Heart left ventricle (tissue), 16 donors: ENCODE measurements around the gene CCDC85C. TPM values are rescaled to one million over a fixed set of nuclear protein-coding genes. Genes with fewer than 3 reads are reported as not detected.

Experiments used
- ATAC-seq, 4 donors: fragments of 200-7000 bp; cut with Tn5 transposase; one replicate each; pipeline ENCODE4 v1.9.1; 2020 to 2022; ENCODE audit warnings: moderate library complexity in 4 of 4, mild to moderate bottlenecking in 3 of 4, moderate number of reproducible peaks in 1 of 4
- DNase-seq, 5 donors: peaks; one replicate each; pipeline ENCODE4 v3.0.0-alpha.2; 2020
- H3K27ac ChIP-seq, 12 donors: fragments of 200-600 bp; sonication (generic) in 4 of 12; one replicate each; pipeline versions ENCODE4 v1.5.0 to v1.8.0; 2016 to 2022; ENCODE audit warnings: mild to moderate bottlenecking in 2 of 12
- H3K27me3 ChIP-seq, 9 donors: fragments of 200-600 bp; sonication (generic) in 2 of 9; one replicate each; pipeline versions ENCODE4 v1.5.1 to v1.8.0; 2016 to 2022; ENCODE audit warnings: mild to moderate bottlenecking in 3 of 9
- H3K36me3 ChIP-seq, 9 donors: fragments of 200-600 bp; sonication (generic) in 2 of 9; one replicate each; pipeline versions ENCODE4 v1.5.0 to v1.8.0; 2018 to 2022; ENCODE audit warnings: mild to moderate bottlenecking in 2 of 9
- H3K4me1 ChIP-seq, 12 donors: fragments of 200-600 bp; sonication (generic) in 4 of 12; one replicate each; pipeline versions ENCODE4 v1.5.0 to v1.8.0; 2016 to 2022; ENCODE audit warnings: mild to moderate bottlenecking in 3 of 12
- H3K4me3 ChIP-seq, 12 donors: fragments of 200-600 bp; sonication (generic) in 4 of 12; one replicate each; pipeline versions ENCODE4 v1.5.0 to v1.8.0; 2017 to 2022; ENCODE audit warnings: mild to moderate bottlenecking in 9 of 12, moderate library complexity in 4 of 12
- H3K9me3 ChIP-seq, 12 donors: fragments of 200-600 bp; sonication (generic) in 4 of 12; one replicate each; pipeline versions ENCODE4 v1.5.0 to v1.8.0; 2016 to 2022; ENCODE audit warnings: mild to moderate bottlenecking in 1 of 12
- POLR2A ChIP-seq, 2 donors: fragments of 450-650 bp; IDR thresholded peaks; one replicate each; pipeline ENCODE4 v1.6.1; 2017; ENCODE audit warnings: antibody characterized with exemption in 2 of 2, mild to moderate bottlenecking in 2 of 2, moderate library complexity in 2 of 2
- WGBS, 4 donors: extraction: QIAGEN DNeasy Blood & Tissue Kit in 2 of 4; methylation state at CpG; one replicate each; pipeline versions ENCODE4 v1.1.5 to v1.1.7; 2013 to 2018; 5-methylcytosine and 5-hydroxymethylcytosine counted together
- intact Hi-C, 10 donors: fragments of 100-400 bp; cut with DNase I; formaldehyde crosslinking; loops; one replicate each; pipeline versions ENCODE4 v1.11.1 to v1.14.2; 2022
- polyA plus RNA-seq, 2 donors: library from polyadenylated mRNA; stranded (reverse); fragments of 200-250 nt; gene quantifications; one replicate each; pipeline ENCODE4 v1.2.3, GENCODE V29; 2013
- total RNA-seq, 9 donors: library from RNA; depleted of rRNA in 2 of 9; stranded (reverse); fragments of >200 nt in 2 of 9; fragmentation: NEBNext Ultra II Directional in 3 of 9; extraction: Animal tissue kit (Norgen Biotek cat#: 25700) in 3 of 9; gene quantifications; one replicate each; pipeline versions ENCODE4 v1.1.0 to v1.2.4, GENCODE V29; 2016 to 2023
- TF ChIP-seq, protein P1 (sequence below), 12 donors: fragments of 200-600 bp; sonication (generic) in 4 of 12; IDR thresholded peaks; one replicate each; pipeline versions ENCODE4 v1.5.0 to v1.8.0; 2018 to 2022; ENCODE audit warnings: antibody characterized with exemption in 12 of 12, mild to moderate bottlenecking in 5 of 12
- donor health status: ischemic (EF 13 %, LVEDD 7.1; RV severe dilation, severe dysfunction).
- donor health status: healthy with polysubstance abuse.
- donor health status: DM: no; HTN: yes; CAD: no.
- donor health status: DM: no; HTN: no; CAD: no.
- donor health status: ischemic (EF 25% LVEDD 6.9; RV normal size, moderate dysfunction).
- donor health status: ischemic (EF 25% LVEDD 5.7; RV mildly dilated, moderate dysfunction).
- donor health status: healthy.
- donor health status: DM: yes; HTN: yes; CAD: no.
- donor health status: ischemic (EF 35%, LVEDD 5.7; RV mildly dilated, moderate dysfunction).
- donor health status: nonischemic (EF 11% LVEDD 7.7; RV severe dilation, severe dysfunction).
- donor health status: DM: yes; HTN: yes; CAD: no.
- donor health status: PGD.
- donor health status: ischemic (EF 29% LVEDD 5.4; RV normal size, mild dysfunction).
- donor health status: nonischemic (EF 23%, LVEDD 6.1; RV moderate dilation, normal function).

Gene CCDC85C
- total and polyA plus RNA-seq, 11 donors: 22.5 to 45.4 (median 29.7) TPM

- no peak overlapping the region for H3K4me3 ChIP-seq
- H3K9me3 ChIP-seq: no peaks in the 10 kb centered on the region
- DNase-seq (no peak), ATAC-seq (no peak)
- no peak overlapping the region for H3K27ac ChIP-seq
- H3K36me3 ChIP-seq: peaks cover 0 to 8% (median 0%) of the 10 kb centered on the region in 9 donors
- TF ChIP-seq, protein P1, sequence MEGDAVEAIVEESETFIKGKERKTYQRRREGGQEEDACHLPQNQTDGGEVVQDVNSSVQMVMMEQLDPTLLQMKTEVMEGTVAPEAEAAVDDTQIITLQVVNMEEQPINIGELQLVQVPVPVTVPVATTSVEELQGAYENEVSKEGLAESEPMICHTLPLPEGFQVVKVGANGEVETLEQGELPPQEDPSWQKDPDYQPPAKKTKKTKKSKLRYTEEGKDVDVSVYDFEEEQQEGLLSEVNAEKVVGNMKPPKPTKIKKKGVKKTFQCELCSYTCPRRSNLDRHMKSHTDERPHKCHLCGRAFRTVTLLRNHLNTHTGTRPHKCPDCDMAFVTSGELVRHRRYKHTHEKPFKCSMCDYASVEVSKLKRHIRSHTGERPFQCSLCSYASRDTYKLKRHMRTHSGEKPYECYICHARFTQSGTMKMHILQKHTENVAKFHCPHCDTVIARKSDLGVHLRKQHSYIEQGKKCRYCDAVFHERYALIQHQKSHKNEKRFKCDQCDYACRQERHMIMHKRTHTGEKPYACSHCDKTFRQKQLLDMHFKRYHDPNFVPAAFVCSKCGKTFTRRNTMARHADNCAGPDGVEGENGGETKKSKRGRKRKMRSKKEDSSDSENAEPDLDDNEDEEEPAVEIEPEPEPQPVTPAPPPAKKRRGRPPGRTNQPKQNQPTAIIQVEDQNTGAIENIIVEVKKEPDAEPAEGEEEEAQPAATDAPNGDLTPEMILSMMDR (IDR thresholded peaks at IDR 0.05): no peak
- TF ChIP-seq POLR2A (IDR thresholded peaks at IDR 0.05): no peak
- intact Hi-C loops: no loop called here
- H3K4me1 ChIP-seq: peaks cover 0 to 13% (median 7%) of the 10 kb centered on the region in 12 donors
- peaks cover 0 to 16% (median 0%) of the 10 kb centered on the region in 9 donors for H3K27me3 ChIP-seq
- WGBS, 4 donors: 83 to 92% (median 90%) methylated on average over 8 of the region's 8 CpGs
Measured at GRCh38 chr14:99649643-99650042, 45.6 kb upstream of the CCDC85C start.

DNA sequence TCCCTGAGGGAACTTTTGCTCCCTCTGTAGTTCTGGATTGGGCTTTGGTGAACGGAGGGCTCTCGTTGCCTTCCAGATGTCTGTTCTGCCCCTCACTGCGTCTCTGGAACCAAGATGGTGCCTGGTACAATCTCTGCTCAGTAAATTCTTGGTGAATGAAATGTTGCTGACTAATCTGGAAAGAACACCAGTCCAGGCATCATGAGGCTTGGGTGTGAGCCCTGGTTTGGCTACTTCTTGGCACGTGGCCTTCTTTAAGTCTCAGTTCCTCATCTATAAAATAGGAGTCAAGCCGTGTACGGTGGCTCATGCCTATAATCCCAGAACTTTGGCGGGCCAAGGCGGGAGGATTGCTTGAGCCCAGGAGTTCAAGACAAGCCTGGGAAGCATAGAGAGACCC lies 45.2 kb upstream of the CCDC85C start:
- WGBS, 4 donors: 84 to 95% (median 90%) methylated on average over 8 of the region's 8 CpGs
- Histone ChIP-seq H3K27me3 (peaks cover 0 to 19% (median 0%) of the 10 kb centered on the region in 9 donors), H3K36me3 (peaks cover 0 to 8% (median 0%) of the 10 kb centered on the region in 9 donors), H3K4me3 (no peak overlapping the region), H3K27ac (no peak overlapping the region), H3K9me3 (no peaks in the 10 kb centered on the region), H3K4me1 (peaks cover 0 to 17% (median 7%) of the 10 kb centered on the region in 12 donors)
- ATAC-seq: no peak
- intact Hi-C loops: no loop called here
- TF ChIP-seq POLR2A (IDR thresholded peaks at IDR 0.05): no peak
- TF ChIP-seq, protein P1 (IDR thresholded peaks at IDR 0.05): no peak
- no peak for DNase-seq

GRCh38 chr14:99648027-99648784 lies 44.2 kb upstream of the CCDC85C start:
- intact Hi-C loops: no loop called here
- H3K27me3 ChIP-seq: peaks cover 0 to 19% (median 0%) of the 10 kb centered on the region in 9 donors
- H3K27ac ChIP-seq: peak overlapping the region in 1 of 12 donors; percentile 4
- H3K36me3 ChIP-seq: peaks cover 0 to 8% (median 0%) of the 10 kb centered on the region in 9 donors
- ATAC-seq (no peak), DNase-seq (no peak)
- no peaks in the 10 kb centered on the region for H3K9me3 ChIP-seq
- H3K4me3 ChIP-seq: no peak overlapping the region
- WGBS, 4 donors: 87 to 90% (median 88%) methylated on average over 8 of the region's 8 CpGs
- H3K4me1 ChIP-seq: peaks cover 0 to 17% (median 7%) of the 10 kb centered on the region in 12 donors
- TF ChIP-seq POLR2A (IDR thresholded peaks at IDR 0.05): no peak
- TF ChIP-seq, protein P1 (IDR thresholded peaks at IDR 0.05): no peak

DNA sequence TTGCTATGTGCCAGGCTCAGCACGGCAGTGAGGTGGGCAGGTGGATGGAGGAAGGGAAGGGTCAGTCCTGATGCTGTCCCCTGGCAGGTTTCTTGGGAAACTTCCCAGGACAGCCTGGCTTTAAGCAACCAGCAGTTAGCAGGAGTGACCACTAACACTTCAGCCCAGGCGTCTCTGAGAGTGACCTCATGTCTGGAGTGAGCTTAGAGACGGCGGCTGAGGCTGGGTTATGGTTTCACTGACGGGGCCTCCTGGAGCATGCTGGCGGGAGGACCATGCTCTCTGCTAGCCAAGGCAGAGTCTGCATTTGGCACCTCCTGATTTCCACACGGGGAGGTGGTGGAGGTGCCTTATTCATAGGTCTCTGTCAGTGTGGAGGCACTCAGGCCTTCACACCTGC lies 43.4 kb upstream of the CCDC85C start:
- H3K27me3 ChIP-seq: peaks cover 0 to 19% (median 0%) of the 10 kb centered on the region in 9 donors
- no peak overlapping the region for H3K4me3 ChIP-seq
- H3K9me3 ChIP-seq: no peaks in the 10 kb centered on the region
- intact Hi-C loops: no loop called here
- TF ChIP-seq, protein P1 (IDR thresholded peaks at IDR 0.05): no peak
- TF ChIP-seq POLR2A (IDR thresholded peaks at IDR 0.05): no peak
- peaks cover 0 to 17% (median 7%) of the 10 kb centered on the region in 12 donors for H3K4me1 ChIP-seq
- peak overlapping the region in 1 of 12 donors; percentile 4 for H3K27ac ChIP-seq
- DNase-seq (peak in 1 of 5 donors; percentile 73), ATAC-seq (peak in 3 of 4 donors; percentile 14 to 74 (median 33))
- peaks cover 0 to 4% (median 0%) of the 10 kb centered on the region in 9 donors for H3K36me3 ChIP-seq
- 73 to 82% (median 77%) methylated on average over 5 to 7 of the region's 7 CpGs for WGBS, 4 donors
